MM.1S (cell line): ENCODE measurements around the gene S100A11.

ENCODE experiments used
- CTCF ChIP-seq: fragments of 300-600 bp; sonication (generic); IDR thresholded peaks from 2 replicates; pipeline ENCODE4 v1.5.1; 2016; ENCODE audit warnings: antibody characterized with exemption, low read length, mixed read lengths
- EZH2 ChIP-seq: fragments of 300-600 bp; sonication (generic); optimal IDR thresholded peaks from 2 replicates; pipeline ENCODE3; 2017; ENCODE audit warnings: low read depth, mild to moderate bottlenecking, antibody characterized with exemption, low read length, mixed read lengths
- EZH2phosphoT487 ChIP-seq: fragments of 300-600 bp; sonication (generic); IDR thresholded peaks from 2 replicates; pipeline ENCODE4 v1.6.1; 2018; ENCODE audit warnings: antibody characterized with exemption, low read length

- TF ChIP-seq CTCF (no peak), EZH2phosphoT487 (no peak), EZH2 (no peak)
Measured at GRCh38 chr1:152007047-152007446, 29.8 kb downstream of the S100A11 start.
